HUES6 (cell line): ENCODE results near the gene LAD1.

Experiments used
- H3K27ac ChIP-seq: 2 replicates; pipeline ENCODE4 v1.7.0; 2013; ENCODE audit warnings: low read depth, mild to moderate bottlenecking, low read length, inconsistent platforms
- H3K27me3 ChIP-seq: 2 replicates; pipeline ENCODE4 v1.6.1; 2013; ENCODE audit warnings: low read length; ENCODE audit not compliant: control insufficient read depth, insufficient read depth
- H3K36me3 ChIP-seq: 2 replicates; pipeline ENCODE4 v1.6.1; 2013; ENCODE audit warnings: low read length; ENCODE audit not compliant: control insufficient read depth, insufficient read depth
- H3K4me1 ChIP-seq: 2 replicates; pipeline ENCODE4 v1.6.1; 2013; ENCODE audit warnings: low read length; ENCODE audit not compliant: control insufficient read depth, insufficient read depth
- H3K4me3 ChIP-seq: 2 replicates; pipeline ENCODE4 v1.5.1; 2013; ENCODE audit warnings: low read depth, low read length
- H3K9ac ChIP-seq: one replicate; pipeline ENCODE4 v1.6.1; 2013; ENCODE audit warnings: mild to moderate bottlenecking, low read length
- H3K9me3 ChIP-seq: 2 replicates; pipeline ENCODE4 v1.6.1; 2013; ENCODE audit warnings: low read depth, low read length; ENCODE audit not compliant: control insufficient read depth, insufficient read depth

LAD1 gene

GRCh38 chr1:201357211-201357610 is 41.9 kb downstream of the LAD1 start:
- no peaks in the 10 kb centered on the region; the same call in 1 of the 2 replicates for H3K27me3 ChIP-seq
- H3K4me3 ChIP-seq: no peak overlapping the region
- peaks cover 15% of the 10 kb centered on the region; the same call in 1 of the 2 replicates for H3K4me1 ChIP-seq
- no peaks in the 10 kb centered on the region for H3K9me3 ChIP-seq
- no peak overlapping the region for H3K9ac ChIP-seq
- no peak overlapping the region for H3K27ac ChIP-seq
- H3K36me3 ChIP-seq: no peaks in the 10 kb centered on the region

- Histone ChIP-seq H3K27ac (no peak overlapping the region), H3K9me3 (no peaks in the 10 kb centered on the region), H3K27me3 (no peaks in the 10 kb centered on the region; the same call in 1 of the 2 replicates), H3K4me1 (peaks cover 10% of the 10 kb centered on the region; the same call in 1 of the 2 replicates), H3K4me3 (no peak overlapping the region), H3K9ac (no peak overlapping the region), H3K36me3 (no peaks in the 10 kb centered on the region)
Observed at GRCh38 chr1:201356701-201357100, 42.4 kb downstream of the LAD1 start.

GRCh38 chr1:201356236-201356635 is 42.9 kb downstream of the LAD1 start:
- Histone ChIP-seq H3K27ac (no peak overlapping the region), H3K36me3 (no peaks in the 10 kb centered on the region), H3K9ac (no peak overlapping the region), H3K4me3 (no peak overlapping the region), H3K27me3 (no peaks in the 10 kb centered on the region; the same call in 1 of the 2 replicates), H3K4me1 (peaks cover 10% of the 10 kb centered on the region; the same call in 1 of the 2 replicates), H3K9me3 (no peaks in the 10 kb centered on the region)

GRCh38 chr1:201355471-201355870 is 43.7 kb downstream of the LAD1 start:
- Histone ChIP-seq H3K27ac (no peak overlapping the region), H3K36me3 (no peaks in the 10 kb centered on the region), H3K9ac (no peak overlapping the region), H3K4me3 (no peak overlapping the region), H3K9me3 (no peaks in the 10 kb centered on the region), H3K4me1 (peaks cover 10% of the 10 kb centered on the region; the same call in 1 of the 2 replicates), H3K27me3 (no peaks in the 10 kb centered on the region; the same call in 1 of the 2 replicates)

GRCh38 chr1:201354901-201355295 is 44.2 kb downstream of the LAD1 start:
- Histone ChIP-seq H3K4me3 (no peak overlapping the region), H3K36me3 (no peaks in the 10 kb centered on the region), H3K27ac (no peak overlapping the region), H3K27me3 (no peaks in the 10 kb centered on the region; the same call in 1 of the 2 replicates), H3K9me3 (no peaks in the 10 kb centered on the region), H3K9ac (no peak overlapping the region), H3K4me1 (peaks cover 10% of the 10 kb centered on the region; the same call in 1 of the 2 replicates)

GRCh38 chr1:201354151-201354900 is 44.8 kb downstream of the LAD1 start:
- Histone ChIP-seq H3K27me3 (no peaks in the 10 kb centered on the region; the same call in 1 of the 2 replicates), H3K27ac (no peak overlapping the region), H3K4me1 (peaks cover 10% of the 10 kb centered on the region; the same call in 1 of the 2 replicates), H3K9me3 (no peaks in the 10 kb centered on the region), H3K9ac (no peak overlapping the region), H3K4me3 (no peak overlapping the region), H3K36me3 (no peaks in the 10 kb centered on the region)

- Histone ChIP-seq H3K36me3 (no peaks in the 10 kb centered on the region), H3K27ac (no peak overlapping the region), H3K4me1 (peaks cover 11% of the 10 kb centered on the region; the same call in 1 of the 2 replicates), H3K9ac (no peak overlapping the region), H3K9me3 (no peaks in the 10 kb centered on the region), H3K4me3 (no peak overlapping the region), H3K27me3 (no peaks in the 10 kb centered on the region; the same call in 1 of the 2 replicates)
Observed at GRCh38 chr1:201353186-201353940, 45.8 kb downstream of the LAD1 start.

- peaks cover 27% of the 10 kb centered on the region for H3K4me1 ChIP-seq
- no peaks in the 10 kb centered on the region for H3K36me3 ChIP-seq
- no peaks in the 10 kb centered on the region for H3K27me3 ChIP-seq
- H3K9ac ChIP-seq: no peak overlapping the region
- no peak overlapping the region for H3K4me3 ChIP-seq
- no peak overlapping the region for H3K27ac ChIP-seq
- no peaks in the 10 kb centered on the region for H3K9me3 ChIP-seq
Observed at GRCh38 chr1:201351617-201352016, 47.5 kb downstream of the LAD1 start.

GRCh38 chr1:201350884-201351283 is 48.2 kb downstream of the LAD1 start:
- no peaks in the 10 kb centered on the region for H3K36me3 ChIP-seq
- H3K9ac ChIP-seq: no peak overlapping the region
- no peaks in the 10 kb centered on the region for H3K9me3 ChIP-seq
- peaks cover 30% of the 10 kb centered on the region for H3K4me1 ChIP-seq
- H3K4me3 ChIP-seq: no peak overlapping the region
- no peak overlapping the region for H3K27ac ChIP-seq
- H3K27me3 ChIP-seq: no peaks in the 10 kb centered on the region

- Histone ChIP-seq H3K4me3 (no peak overlapping the region), H3K9me3 (no peaks in the 10 kb centered on the region), H3K27ac (no peak overlapping the region), H3K9ac (no peak overlapping the region), H3K36me3 (no peaks in the 10 kb centered on the region), H3K27me3 (no peaks in the 10 kb centered on the region), H3K4me1 (peaks cover 30% of the 10 kb centered on the region)
Observed at GRCh38 chr1:201350361-201350725, 48.8 kb downstream of the LAD1 start.

- H3K9me3 ChIP-seq: no peaks in the 10 kb centered on the region
- no peaks in the 10 kb centered on the region for H3K27me3 ChIP-seq
- H3K9ac ChIP-seq: no peak overlapping the region
- no peak overlapping the region for H3K27ac ChIP-seq
- peaks cover 36% of the 10 kb centered on the region for H3K4me1 ChIP-seq
- no peaks in the 10 kb centered on the region for H3K36me3 ChIP-seq
- no peak overlapping the region for H3K4me3 ChIP-seq
Observed at GRCh38 chr1:201349092-201349491, 50.0 kb downstream of the LAD1 start.
